Right lobe of liver (tissue), 4 donors: ENCODE results near the gene MAP1LC3B.

Source experiments
- CTCF ChIP-seq, 4 donors: fragments of 200-600 bp in 3 of 4; fragments of 450-650 bp in 1 of 4; IDR thresholded peaks; one replicate each; pipeline versions ENCODE4 v1.5.1 to v1.8.0; 2016 to 2022; ENCODE audit warnings: antibody characterized with exemption in 4 of 4, mild to moderate bottlenecking in 2 of 4
- POLR2A ChIP-seq: fragments of 450-650 bp; IDR thresholded peaks from one replicate; pipeline ENCODE4 v1.6.1; 2017; ENCODE audit warnings: antibody characterized with exemption, mild to moderate bottlenecking
- donor health status: DM: no; HTN: no; CAD: no.
- donor health status: DM: no; HTN: no; CAD: no.
- donor health status: DM: no; HTN: yes; CAD: no.

DNA sequence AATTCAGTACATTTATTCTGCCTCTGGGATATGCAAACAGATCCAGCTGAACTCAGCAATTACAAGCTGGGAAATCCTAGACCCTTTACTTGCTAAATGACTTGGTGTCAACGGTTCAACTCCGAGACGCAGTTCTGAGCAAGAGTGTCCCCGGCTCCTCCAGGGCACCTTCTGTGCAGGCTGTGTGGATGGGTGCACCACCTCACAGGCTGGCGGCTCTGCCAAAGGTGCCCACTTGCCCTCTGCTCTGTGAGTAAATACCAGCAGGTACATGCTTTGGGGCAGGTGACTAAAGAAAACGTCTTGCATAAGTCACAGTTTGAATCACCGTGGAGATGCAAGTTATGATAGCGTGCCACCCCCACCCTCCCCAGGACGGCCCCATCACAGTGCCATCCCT is 23.3 kb downstream of the MAP1LC3B start:
- TF ChIP-seq CTCF (IDR thresholded peaks at IDR 0.05) (no peak), POLR2A (no peak)
